HG03175 (cell line): Measurements from ENCODE around the gene RREB1.

Source experiments
- ATAC-seq: cut with Tn5 transposase; IDR thresholded peaks from one replicate; pipeline ENCODE4 v1.9.1; 2021; ENCODE audit warnings: mild to moderate bottlenecking, moderate library complexity; ENCODE audit not compliant: unreplicated experiment

Gene RREB1

GRCh38 chr6:7100072-7100752 lies 7.5 kb upstream of the RREB1 start:
- peak; percentile 89 for ATAC-seq

DNA sequence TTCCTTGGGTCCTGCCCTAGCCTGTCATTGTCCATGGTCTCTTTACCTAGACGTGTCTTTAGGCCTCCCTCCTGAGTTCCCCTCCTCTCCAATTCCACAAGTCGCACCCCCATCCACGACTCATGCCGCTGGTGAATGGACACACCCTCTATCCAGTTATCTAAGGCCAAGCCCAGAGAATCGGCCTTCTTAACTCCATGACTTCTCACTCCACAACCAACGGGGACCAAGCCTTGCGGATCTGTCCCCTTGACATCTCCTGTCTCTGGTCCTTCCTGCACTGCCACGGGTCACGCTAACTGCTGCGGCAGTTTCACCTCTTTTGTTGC lies 7.0 kb upstream of the RREB1 start:
- ATAC-seq = no peak

DNA sequence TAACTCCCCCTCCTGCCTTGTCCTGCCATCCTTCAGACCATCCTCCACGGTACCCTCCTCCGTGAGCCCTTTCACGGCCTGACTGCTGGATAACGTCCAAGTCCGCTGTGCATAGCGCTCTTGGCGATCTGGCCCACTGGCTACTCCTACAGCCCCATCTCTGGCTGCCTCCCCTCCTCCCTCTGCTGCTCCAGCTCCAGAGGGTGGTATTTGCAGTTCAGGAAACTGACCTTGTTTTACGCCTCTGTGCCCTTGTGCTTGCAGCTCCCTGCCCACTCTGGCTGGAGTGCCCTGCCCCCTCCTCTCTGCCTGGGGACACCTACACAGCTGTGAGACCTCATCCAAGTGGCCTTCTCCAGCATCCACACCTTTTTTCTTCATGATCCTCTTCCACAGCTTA lies 6.5 kb upstream of the RREB1 start:
- ATAC-seq = no peak

GRCh38 chr6:7104752-7105151 lies 3.0 kb upstream of the RREB1 start:
- no peak for ATAC-seq

DNA sequence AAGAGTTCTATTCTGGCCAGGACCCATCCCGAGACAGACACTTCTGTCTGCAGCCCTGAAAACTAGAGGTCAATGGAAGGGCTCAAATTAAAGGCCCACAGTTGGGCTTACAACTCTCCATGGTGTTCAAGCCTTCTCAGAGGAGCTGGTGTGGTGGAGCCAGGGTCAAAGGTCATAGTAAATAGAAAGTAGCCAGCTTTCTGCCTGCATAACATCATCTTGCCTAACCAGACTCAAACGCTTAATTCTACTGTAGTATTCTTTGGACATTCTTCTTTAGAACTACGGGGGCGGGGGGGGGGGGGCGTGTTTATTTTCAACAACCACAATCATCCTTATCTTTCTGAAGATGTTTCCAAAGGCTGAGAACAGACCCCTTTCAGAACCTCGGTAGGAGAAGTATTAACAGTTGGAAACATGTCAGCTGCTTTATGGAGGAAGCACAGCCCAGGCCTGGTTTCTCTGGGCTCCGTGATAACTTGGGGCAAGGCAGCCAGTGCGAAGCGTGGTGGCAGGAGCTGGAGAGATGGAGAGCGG lies 1.5 kb upstream of the RREB1 start:
- ATAC-seq = no peak

DNA sequence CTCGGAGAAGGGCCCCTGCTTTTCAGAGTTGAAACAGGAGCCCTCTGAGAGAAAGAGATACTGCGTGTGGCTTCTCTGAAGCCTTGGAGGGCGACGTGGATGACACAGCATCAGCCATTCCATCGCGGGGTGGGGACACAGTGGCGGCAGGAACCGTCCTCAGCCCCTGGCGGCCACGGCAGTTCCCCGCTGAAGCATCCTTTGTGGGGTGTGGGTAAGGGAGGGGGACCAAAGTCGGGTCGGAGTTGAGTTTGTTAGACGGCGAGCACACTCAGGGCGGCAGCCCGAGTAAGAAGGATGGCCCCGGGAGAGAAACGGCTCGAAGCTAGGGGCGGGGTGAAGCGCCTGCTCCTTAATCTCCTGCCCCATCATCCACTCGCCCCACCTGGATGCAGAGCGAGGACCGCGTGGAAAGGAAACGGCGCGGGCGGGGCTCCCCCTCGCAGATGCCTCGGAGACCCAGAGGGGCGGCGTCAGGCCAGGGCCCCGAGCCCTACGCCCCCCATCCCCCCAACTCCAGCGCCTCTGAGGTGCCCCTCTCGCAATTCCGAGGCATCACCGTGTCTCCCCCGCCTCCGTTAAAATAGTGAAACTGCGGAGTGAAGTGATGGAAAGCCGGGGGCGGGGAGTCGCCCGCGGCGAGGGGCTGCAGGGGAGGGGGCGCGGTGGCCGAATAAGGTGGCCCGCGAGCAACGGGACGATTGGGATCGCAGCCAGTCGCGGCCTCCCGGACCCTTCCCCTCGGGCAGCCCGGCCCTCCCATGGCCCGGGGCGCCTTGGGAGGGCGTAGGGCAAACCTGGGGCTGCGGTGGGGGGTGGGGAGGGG lies 796 bp upstream of the RREB1 start:
- ATAC-seq = peak; percentile 35

GRCh38 chr6:7108196-7108963 lies 619 bp downstream of the RREB1 start:
- ATAC-seq = peak; percentile 27

- peak; percentile 17 for ATAC-seq
Measured at GRCh38 chr6:7108964-7109836, 1.4 kb downstream of the RREB1 start.

GRCh38 chr6:7110092-7110792 lies 2.5 kb downstream of the RREB1 start:
- no peak for ATAC-seq

GRCh38 chr6:7111095-7111690 lies 3.4 kb downstream of the RREB1 start:
- ATAC-seq = no peak

DNA sequence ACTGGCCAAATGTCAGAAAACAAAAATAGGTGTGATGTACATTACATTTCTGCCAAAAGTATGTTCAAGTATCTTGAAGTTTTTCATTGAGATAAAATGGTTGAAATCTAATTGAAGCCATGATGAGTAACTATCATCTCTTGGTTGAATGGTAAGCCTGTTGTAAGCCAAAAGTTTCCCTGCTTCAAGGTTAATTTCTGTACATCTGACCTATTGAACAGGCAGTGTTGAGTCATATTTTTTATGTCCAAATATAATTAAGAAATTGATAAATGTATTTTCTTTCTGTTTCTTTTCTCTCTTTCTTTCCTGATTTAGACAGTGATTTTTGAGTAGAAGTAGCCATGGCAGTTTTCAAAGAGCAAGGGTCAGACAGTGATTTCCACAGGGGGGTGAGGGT lies 4.4 kb downstream of the RREB1 start:
- no peak for ATAC-seq

DNA sequence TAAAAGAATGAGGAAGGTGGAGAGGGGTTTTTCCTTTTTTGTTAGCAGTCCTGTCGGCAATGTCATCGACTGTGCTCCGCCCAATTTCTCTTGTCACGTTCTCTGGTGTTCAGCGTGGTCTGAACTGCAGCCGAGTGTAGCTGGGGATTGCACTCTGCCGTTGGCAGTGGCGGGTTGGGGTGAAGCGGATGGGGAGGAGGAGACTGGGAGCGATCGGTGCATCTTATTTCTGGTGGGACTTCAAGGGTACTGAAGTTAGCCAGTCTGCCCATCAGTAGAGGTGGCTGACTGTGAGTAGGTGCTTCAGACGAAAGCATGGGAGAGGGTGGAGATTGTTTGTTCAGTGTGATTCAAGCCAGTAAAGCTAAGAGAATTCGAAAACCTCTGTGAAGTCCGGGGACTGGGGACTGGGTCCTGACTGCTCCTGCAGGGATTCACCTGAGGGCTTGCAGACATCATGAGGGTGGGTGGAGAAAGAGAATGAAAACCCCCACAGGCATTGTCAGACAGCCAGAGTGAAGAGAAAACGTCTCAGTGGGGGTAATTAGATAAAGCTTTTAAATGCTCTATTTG lies 5.1 kb downstream of the RREB1 start:
- ATAC-seq = no peak

GRCh38 chr6:7114744-7115458 lies 7.1 kb downstream of the RREB1 start:
- no peak for ATAC-seq

DNA sequence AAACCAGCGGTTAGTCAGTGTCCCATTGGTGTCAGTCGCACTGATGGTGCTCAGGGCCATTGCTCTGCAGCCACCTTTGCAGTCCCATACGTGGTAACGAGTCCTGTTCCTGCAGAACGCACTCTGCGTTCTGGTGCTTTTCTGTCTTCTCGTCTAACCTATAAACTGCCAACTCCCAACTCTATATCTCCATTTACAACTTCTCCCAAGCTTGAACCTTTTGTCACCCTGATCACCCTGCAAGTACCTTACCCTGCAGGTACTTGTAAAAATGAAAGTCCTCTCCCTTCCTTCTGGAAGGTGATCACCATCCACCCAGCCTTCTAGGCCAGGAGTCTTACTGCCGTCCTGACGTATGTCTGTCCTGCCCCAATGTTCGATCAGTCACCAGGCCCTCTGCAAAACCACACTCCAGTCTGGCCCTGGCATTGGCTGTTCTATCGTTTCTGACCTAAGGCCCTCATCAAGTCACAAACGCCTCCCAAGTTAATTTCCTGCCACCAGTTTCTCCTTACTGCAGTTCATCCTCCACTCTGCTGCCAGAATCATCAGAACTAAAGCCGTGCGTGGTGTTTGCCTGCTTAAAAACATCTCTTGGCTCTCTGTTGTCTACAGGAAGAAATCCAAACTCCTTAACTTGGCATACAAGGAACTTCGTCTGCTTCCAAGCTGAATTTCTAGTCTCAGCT lies 7.9 kb downstream of the RREB1 start:
- no peak for ATAC-seq

- ATAC-seq = no peak
Measured at GRCh38 chr6:7119272-7119801, 11.6 kb downstream of the RREB1 start.

- ATAC-seq = no peak
Measured at GRCh38 chr6:7121700-7122241, 14.0 kb downstream of the RREB1 start.

DNA sequence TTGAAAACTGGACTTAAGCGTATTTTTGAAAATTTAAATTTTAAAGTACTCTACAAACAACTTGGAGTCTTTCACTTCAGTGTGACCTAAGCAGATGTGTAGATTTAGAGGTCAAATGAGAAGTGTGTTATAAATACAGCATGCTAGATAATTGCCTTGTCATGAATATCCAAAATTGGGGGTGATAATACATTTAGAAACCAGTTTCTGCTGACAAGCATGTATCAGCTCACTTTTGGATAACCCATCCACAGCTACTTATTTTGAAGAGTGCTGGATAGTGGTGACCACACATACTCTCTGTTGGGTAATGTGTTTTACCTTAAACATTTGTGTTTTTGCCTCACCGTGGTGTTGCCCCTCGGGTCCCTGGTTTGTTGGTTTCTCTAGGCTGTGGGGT lies 14.9 kb downstream of the RREB1 start:
- ATAC-seq = no peak
